ENCODE results near the gene TRIM56. TPM values are rescaled to one million over a fixed set of nuclear protein-coding genes. Genes with fewer than 3 reads are reported as not detected.
"Not testable (repeated sequence)": the region's sequence is repeated elsewhere in the genome, so short reads cannot be mapped to it uniquely, and the experiment has no call there.

Gene TRIM56
- polyA plus RNA-seq, 10 donors: 5.7 to 11.5 (median 8.8) TPM

- DNase-seq: no peak
These were observed 2.8 kb downstream of the TRIM56 start for GRCh38 chr7:101088069-101088425.

GRCh38 chr7:101088858-101089529 is 3.7 kb downstream of the TRIM56 start:
- DNase-seq: no peak

- DNase-seq: no peak
These were observed 4.6 kb downstream of the TRIM56 start for GRCh38 chr7:101089876-101090275.

GRCh38 chr7:101092266-101092905 is 7.1 kb downstream of the TRIM56 start:
- not testable (repeated sequence) for DNase-seq

- DNase-seq: peak; percentile 38 to 86 (median 54)
These were observed 8.6 kb downstream of the TRIM56 start for GRCh38 chr7:101093906-101094305.

- no peak for DNase-seq
These were observed 9.1 kb downstream of the TRIM56 start for GRCh38 chr7:101094376-101094775.

- peak; percentile 50 to 67 (median 58) for DNase-seq
These were observed 9.6 kb downstream of the TRIM56 start for GRCh38 chr7:101094791-101095375.

GRCh38 chr7:101096331-101096956 is 11.2 kb downstream of the TRIM56 start:
- no peak for DNase-seq

- no peak for DNase-seq
These were observed 11.7 kb downstream of the TRIM56 start for GRCh38 chr7:101096957-101097347.

GRCh38 chr7:101097561-101097960 is 12.3 kb downstream of the TRIM56 start:
- DNase-seq: no peak

GRCh38 chr7:101099969-101100781 is 14.9 kb downstream of the TRIM56 start:
- peak; percentile 86 to 98 (median 94) for DNase-seq

GRCh38 chr7:101100858-101101847 is 15.9 kb downstream of the TRIM56 start:
- DNase-seq: no peak

- DNase-seq: no peak
These were observed 16.7 kb downstream of the TRIM56 start for GRCh38 chr7:101102026-101102425.

- DNase-seq: not testable (repeated sequence)
These were observed 18.4 kb downstream of the TRIM56 start for GRCh38 chr7:101103701-101104100.

GRCh38 chr7:101104193-101104713 is 19.0 kb downstream of the TRIM56 start:
- no peak for DNase-seq

GRCh38 chr7:101104799-101105198 is 19.5 kb downstream of the TRIM56 start:
- DNase-seq: no peak

- DNase-seq: not testable (repeated sequence)
These were observed 20.0 kb downstream of the TRIM56 start for GRCh38 chr7:101105248-101105647.

GRCh38 chr7:101106386-101106785 is 21.1 kb downstream of the TRIM56 start:
- no peak for DNase-seq

GRCh38 chr7:101108330-101108857 is 23.1 kb downstream of the TRIM56 start:
- peak in 2 of 3 donors; percentile 44 to 59 for DNase-seq

- no peak for DNase-seq
These were observed 23.7 kb downstream of the TRIM56 start for GRCh38 chr7:101108961-101109360.

All from muscle of back (tissue), 11 donors.